ENCODE measurements around the gene YOD1. TPM values are rescaled to one million over a fixed set of nuclear protein-coding genes. Genes with fewer than 3 reads are reported as not detected.
A peak's percentile ranks its signal among the peaks of the same experiment; 100 is the strongest.

YOD1 gene
- total RNA-seq, 1 experiment from 2014 or later = 11.8 TPM

- intact Hi-C loops (cut with micrococcal nuclease; ENCODE audit: unreplicated experiment) = no loop called here
Measured at GRCh38 chr1:207022996-207023679, 27.9 kb downstream of the YOD1 start.

GRCh38 chr1:207021876-207022596 is 29.0 kb downstream of the YOD1 start:
- no peaks in the 10 kb centered on the region for H3K9me3 Mint-ChIP-seq (ENCODE audit: unreplicated experiment)
- no peaks in the 10 kb centered on the region for H3K27me3 Mint-ChIP-seq (ENCODE audit: insufficient read depth, unreplicated experiment)
- intact Hi-C loops (cut with micrococcal nuclease; ENCODE audit: unreplicated experiment) = no loop called here
- CTCF ChIA-PET = no interaction called here
- H3K27ac Mint-ChIP-seq (ENCODE audit: unreplicated experiment) = peak overlapping the region; percentile 64
- Histone ChIP-seq H3K36me3 (ENCODE audit: control insufficient read depth, insufficient read depth, low read length) (peaks cover 12% of the 10 kb centered on the region; the same call in 1 of the 2 replicates), H3K27me3 (replicated peaks; ENCODE audit: control insufficient read depth, insufficient read depth, low read length) (no peaks in the 10 kb centered on the region), H3K4me3 (ENCODE audit: low read depth, low read length) (no peak overlapping the region), H3K9me3 (no peaks in the 10 kb centered on the region), H3K4me1 (peaks cover 64% of the 10 kb centered on the region)
- POLR2A ChIA-PET = interaction anchor here (0.6 to 4.6 kb wide), 2 partner anchors 11 to 96 kb away, joined by 4 to 25 read pairs; partner anchors contain the start of gene C1orf116
- H3K4me1 Mint-ChIP-seq (ENCODE audit: low read depth, unreplicated experiment) = peaks cover 56% of the 10 kb centered on the region
- DNase-seq = no peak
- TF ChIP-seq CTCF (IDR thresholded peaks at IDR 0.05; ENCODE audit: insufficient read depth in 1 of 2, low read depth in 1 of 2, low read length in 1 of 2, severe bottlenecking in 1 of 2, unreplicated experiment in 1 of 2) = no peak
- peaks cover 40% of the 10 kb centered on the region for H3K36me3 Mint-ChIP-seq (ENCODE audit: insufficient read depth, unreplicated experiment)
- BruUV-seq (replicated peaks) = no TSS peak
- no peak overlapping the region for H3K4me3 Mint-ChIP-seq (ENCODE audit: unreplicated experiment)

More at GRCh38 chr1:207022996-207023679, 27.9 kb downstream of the YOD1 start:
- ChIA-PET POLR2A (no interaction called here), CTCF (no interaction called here)
- Mint-ChIP-seq H3K27ac (ENCODE audit: unreplicated experiment) (peak overlapping the region; percentile 90), H3K4me3 (ENCODE audit: unreplicated experiment) (no peak overlapping the region), H3K9me3 (ENCODE audit: unreplicated experiment) (no peaks in the 10 kb centered on the region), H3K27me3 (ENCODE audit: insufficient read depth, unreplicated experiment) (no peaks in the 10 kb centered on the region), H3K36me3 (ENCODE audit: insufficient read depth, unreplicated experiment) (peaks cover 46% of the 10 kb centered on the region), H3K4me1 (ENCODE audit: low read depth, unreplicated experiment) (peaks cover 64% of the 10 kb centered on the region)
- DNase-seq = no peak
- Histone ChIP-seq H3K4me3 (ENCODE audit: low read depth, low read length) (no peak overlapping the region), H3K4me1 (peaks cover 75% of the 10 kb centered on the region), H3K27me3 (replicated peaks; ENCODE audit: control insufficient read depth, insufficient read depth, low read length) (no peaks in the 10 kb centered on the region), H3K9me3 (no peaks in the 10 kb centered on the region), H3K36me3 (ENCODE audit: control insufficient read depth, insufficient read depth, low read length) (peaks cover 12% of the 10 kb centered on the region; the same call in 1 of the 2 replicates)
- no peak for TF ChIP-seq CTCF (IDR thresholded peaks at IDR 0.05; ENCODE audit: insufficient read depth in 1 of 2, low read depth in 1 of 2, low read length in 1 of 2, severe bottlenecking in 1 of 2, unreplicated experiment in 1 of 2)
- no TSS peak for BruUV-seq (replicated peaks)

- Histone ChIP-seq H3K9me3 (no peaks in the 10 kb centered on the region), H3K36me3 (ENCODE audit: control insufficient read depth, insufficient read depth, low read length) (peaks cover 12% of the 10 kb centered on the region; the same call in 1 of the 2 replicates), H3K4me3 (ENCODE audit: low read depth, low read length) (no peak overlapping the region), H3K27me3 (replicated peaks; ENCODE audit: control insufficient read depth, insufficient read depth, low read length) (no peaks in the 10 kb centered on the region), H3K4me1 (peaks cover 57% of the 10 kb centered on the region)
- no peaks in the 10 kb centered on the region for H3K9me3 Mint-ChIP-seq (ENCODE audit: unreplicated experiment)
- POLR2A ChIA-PET = interaction anchor here (4.6 kb wide), 1 partner anchor 11 kb away, joined by 25 read pairs; the partner anchor contains the start of gene C1orf116
- intact Hi-C loops (cut with micrococcal nuclease; ENCODE audit: unreplicated experiment) = no loop called here
- BruUV-seq (replicated peaks) = no TSS peak
- H3K36me3 Mint-ChIP-seq (ENCODE audit: insufficient read depth, unreplicated experiment) = peaks cover 36% of the 10 kb centered on the region
- TF ChIP-seq CTCF (IDR thresholded peaks at IDR 0.05; ENCODE audit: insufficient read depth in 1 of 2, low read depth in 1 of 2, low read length in 1 of 2, severe bottlenecking in 1 of 2, unreplicated experiment in 1 of 2) = no peak
- no peaks in the 10 kb centered on the region for H3K27me3 Mint-ChIP-seq (ENCODE audit: insufficient read depth, unreplicated experiment)
- peaks cover 49% of the 10 kb centered on the region for H3K4me1 Mint-ChIP-seq (ENCODE audit: low read depth, unreplicated experiment)
- DNase-seq = no peak
- H3K4me3 Mint-ChIP-seq (ENCODE audit: unreplicated experiment) = no peak overlapping the region
- H3K27ac Mint-ChIP-seq (ENCODE audit: unreplicated experiment) = peak overlapping the region; percentile 64
- CTCF ChIA-PET = interaction anchor here (2.4 kb wide), 1 partner anchor 11 kb away, joined by 11 read pairs; the partner anchor contains the start of gene C1orf116
Measured at GRCh38 chr1:207021139-207021861, 29.7 kb downstream of the YOD1 start.
